ENCODE data around the gene STAG2. TPM values are rescaled to one million over a fixed set of nuclear protein-coding genes. Genes with fewer than 3 reads are reported as not detected.

Gene STAG2
- total and polyA plus RNA-seq, 2 donors (not counting 3 experiments of a cell fraction or from before 2014, with no cell fraction given) = 12.7 to 55.9 TPM

GRCh38 chrX:124005228-124005627, 43.7 kb downstream of the STAG2 start:
- ChIA-PET POLR2A (no interaction called here), CTCF (no interaction called here)
- Histone ChIP-seq H3K4me3 (replicated peaks in 1 of 3; ENCODE audit: insufficient read depth in 1 of 3, low read depth in 1 of 3, low read length in 3 of 3) (no peak overlapping the region), H3K9me3 (replicated peaks; ENCODE audit: control insufficient read depth, insufficient read depth, low read length) (no peaks in the 10 kb centered on the region), H3K4me1 (ENCODE audit: control insufficient read depth, extremely low read depth, insufficient read depth, low read length) (no peaks in the 10 kb centered on the region), H3K27me3 (ENCODE audit: control insufficient read depth in 2 of 2, insufficient read depth in 2 of 2, low read length in 2 of 2) (no peaks in the 10 kb centered on the region), H4K20me1 (replicated peaks; ENCODE audit: control insufficient read depth, extremely low read depth, insufficient read depth, low read length) (no peaks in the 10 kb centered on the region), H3K9ac (replicated peaks; ENCODE audit: extremely low read depth, insufficient read depth, low read length) (no peak overlapping the region), H3K36me3 (ENCODE audit: control insufficient read depth in 2 of 2, extremely low read depth in 1 of 2, insufficient read depth in 2 of 2, low read length in 2 of 2) (no peaks in the 10 kb centered on the region), H3K79me2 (ENCODE audit: control insufficient read depth, insufficient read depth, low read length) (peaks cover 80% of the 10 kb centered on the region), H3K4me2 (ENCODE audit: insufficient read depth, low read length) (no peak overlapping the region), H3K27ac (ENCODE audit: insufficient read depth, low read depth, low read length) (no peak overlapping the region), H2AFZ (ENCODE audit: low read depth, low read length) (no peak overlapping the region), H3K9me1 (replicated peaks; ENCODE audit: control insufficient read depth, extremely low read depth, insufficient read depth, low read length) (no peaks in the 10 kb centered on the region)
- FAIRE-seq = no peak
- no peak for TF ChIP-seq CTCF (IDR thresholded peaks at IDR 0.05; ENCODE audit: extremely low read depth in 1 of 2, insufficient read depth in 1 of 2, low read depth in 1 of 2, low read length in 2 of 2)
- TF ChIP-seq GATA2 (IDR thresholded peaks at IDR 0.05; ENCODE audit: insufficient read depth, insufficient read length, low read depth, low read length) = no peak
- no peak for TF ChIP-seq POLR2AphosphoS5 (IDR thresholded peaks at IDR 0.05; ENCODE audit: insufficient read depth, low read depth, low read length)
- no peak for TF ChIP-seq MAX (IDR thresholded peaks at IDR 0.05; ENCODE audit: insufficient read depth, insufficient read length)
- DNase-seq (ENCODE audit: low read depth, low spot score) = no peak
- intact Hi-C loops (cut with micrococcal nuclease) (no loop called here), dilution Hi-C loops (cut with MboI; ENCODE audit: extremely low pct_ligation_motif_present, low sequenced_read_pairs) (no loop called here)
- no TSS peak for BruUV-seq (replicated peaks)

GRCh38 chrX:124010157-124010556, 48.7 kb downstream of the STAG2 start:
- Histone ChIP-seq H3K79me2 (ENCODE audit: control insufficient read depth, insufficient read depth, low read length) (peaks cover 86% of the 10 kb centered on the region), H3K9me1 (replicated peaks; ENCODE audit: control insufficient read depth, extremely low read depth, insufficient read depth, low read length) (no peaks in the 10 kb centered on the region), H4K20me1 (replicated peaks; ENCODE audit: control insufficient read depth, extremely low read depth, insufficient read depth, low read length) (no peaks in the 10 kb centered on the region), H3K4me1 (ENCODE audit: control insufficient read depth, extremely low read depth, insufficient read depth, low read length) (no peaks in the 10 kb centered on the region), H3K9me3 (replicated peaks; ENCODE audit: control insufficient read depth, insufficient read depth, low read length) (no peaks in the 10 kb centered on the region), H3K27me3 (ENCODE audit: control insufficient read depth in 2 of 2, insufficient read depth in 2 of 2, low read length in 2 of 2) (no peaks in the 10 kb centered on the region), H3K4me2 (ENCODE audit: insufficient read depth, low read length) (no peak overlapping the region), H3K9ac (replicated peaks; ENCODE audit: extremely low read depth, insufficient read depth, low read length) (no peak overlapping the region), H3K36me3 (ENCODE audit: control insufficient read depth in 2 of 2, extremely low read depth in 1 of 2, insufficient read depth in 2 of 2, low read length in 2 of 2) (no peaks in the 10 kb centered on the region), H3K4me3 (replicated peaks in 1 of 3; ENCODE audit: insufficient read depth in 1 of 3, low read depth in 1 of 3, low read length in 3 of 3) (no peak overlapping the region), H3K27ac (ENCODE audit: insufficient read depth, low read depth, low read length) (no peak overlapping the region), H2AFZ (ENCODE audit: low read depth, low read length) (no peak overlapping the region)
- no peak for DNase-seq (ENCODE audit: low read depth, low spot score)
- intact Hi-C loops (cut with micrococcal nuclease) = no loop called here
- POLR2A ChIA-PET = no interaction called here
- FAIRE-seq = no peak
- CTCF ChIA-PET = interaction anchor here (1.0 to 1.1 kb wide), 2 partner anchors 16 to 33 kb away, joined by 3 read pairs; no protein-coding TSS in a partner anchor
- dilution Hi-C loops (cut with MboI; ENCODE audit: extremely low pct_ligation_motif_present, low sequenced_read_pairs) = no loop called here
- TF ChIP-seq POLR2A (IDR thresholded peaks at IDR 0.05; ENCODE audit: low read depth, low read length) (no peak), MAX (IDR thresholded peaks at IDR 0.05; ENCODE audit: insufficient read depth, insufficient read length) (no peak), FOS (IDR thresholded peaks at IDR 0.05; ENCODE audit: borderline replicate concordance, insufficient read depth, low read length) (no peak), MYC (IDR thresholded peaks at IDR 0.05; ENCODE audit: low read depth, low read length) (no peak), POLR2AphosphoS5 (IDR thresholded peaks at IDR 0.05; ENCODE audit: insufficient read depth, low read depth, low read length) (no peak), GATA2 (IDR thresholded peaks at IDR 0.05; ENCODE audit: insufficient read depth, insufficient read length, low read depth, low read length) (no peak), EZH2 (IDR thresholded peaks at IDR 0.05; ENCODE audit: borderline replicate concordance, low read depth, low read length, severe bottlenecking) (no peak), CTCF (IDR thresholded peaks at IDR 0.05; ENCODE audit: extremely low read depth in 1 of 2, insufficient read depth in 1 of 2, low read depth in 1 of 2, low read length in 2 of 2) (no peak), JUN (IDR thresholded peaks at IDR 0.05; ENCODE audit: borderline replicate concordance, insufficient read depth, insufficient read length, low read depth) (no peak)
- no TSS peak for BruUV-seq (replicated peaks)

Measured in endothelial cell of umbilical vein (primary cell).